CD14-positive monocyte (primary cell): Measurements from ENCODE around the gene TSPYL1. TPM values are rescaled to one million over a fixed set of nuclear protein-coding genes. Genes with fewer than 3 reads are reported as not detected.
A peak's percentile ranks its signal among the peaks of the same experiment; 100 is the strongest.

ENCODE experiments used
- DNase-seq, 3 donors: peaks; one replicate each; pipeline ENCODE4 v3.0.0-alpha.2; 2011 to 2022
- H2AFZ ChIP-seq: 2 replicates; pipeline ENCODE4 v1.6.0; 2012; ENCODE audit warnings: mild to moderate bottlenecking, low read depth, low read length, inconsistent platforms; ENCODE audit not compliant: insufficient read depth, poor library complexity, severe bottlenecking
- H3K27ac ChIP-seq, 2 donors: 1 replicate in 1 of 2; 2 replicates in 1 of 2; pipeline ENCODE4 v1.5.1; 2012 to 2013; ENCODE audit warnings: low read length in 2 of 2, control low read depth in 1 of 2, inconsistent platforms in 1 of 2, low read depth in 1 of 2, mild to moderate bottlenecking in 1 of 2
- H3K27me3 ChIP-seq, 2 donors: one replicate each; pipeline versions ENCODE4 v1.6.0 to v1.6.1; 2011 to 2013; ENCODE audit warnings: low read length in 2 of 2; ENCODE audit not compliant: control insufficient read depth in 2 of 2, insufficient read depth in 2 of 2
- H3K36me3 ChIP-seq, 2 donors: replicated peaks in 1 of 2; 1 replicate in 1 of 2; 2 replicates in 1 of 2; pipeline versions ENCODE4 v1.5.1 to v1.6.1; 2012 to 2013; ENCODE audit warnings: low read length in 2 of 2, control low read depth in 1 of 2, inconsistent platforms in 1 of 2, mild to moderate bottlenecking in 1 of 2; ENCODE audit not compliant: insufficient read depth in 2 of 2, control insufficient read depth in 1 of 2
- H3K4me1 ChIP-seq, 2 donors: 1 replicate in 1 of 2; 2 replicates in 1 of 2; pipeline versions ENCODE4 v1.5.1 to v1.6.1; 2012 to 2013; ENCODE audit warnings: low read length in 2 of 2, control low read depth in 1 of 2, inconsistent platforms in 1 of 2, mild to moderate bottlenecking in 1 of 2, moderate library complexity in 1 of 2; ENCODE audit not compliant: insufficient read depth in 2 of 2, control insufficient read depth in 1 of 2
- H3K4me2 ChIP-seq: replicated peaks from 2 replicates; pipeline ENCODE3; 2012; ENCODE audit warnings: low read length, moderate library complexity, mild to moderate bottlenecking; ENCODE audit not compliant: poor library complexity, severe bottlenecking; ENCODE audit errors: extremely low read depth
- H3K4me3 ChIP-seq, 3 experiments: fragments of 200-600 bp in 1 of 3; sonication (generic) in 1 of 3; replicated peaks in 1 of 3; 1 replicate in 2 of 3; 2 replicates in 1 of 3; pipeline ENCODE4 v1.5.1; 2011 to 2013; ENCODE audit warnings: low read length in 3 of 3, mild to moderate bottlenecking in 3 of 3, control low read depth in 2 of 3, low read depth in 2 of 3, inconsistent platforms in 1 of 3, moderate library complexity in 1 of 3
- H3K79me2 ChIP-seq: 2 replicates; pipeline ENCODE4 v1.6.0; 2012; ENCODE audit warnings: mild to moderate bottlenecking, control low read depth, inconsistent platforms, low read length, moderate library complexity; ENCODE audit not compliant: insufficient read depth
- H3K9ac ChIP-seq: 2 replicates; pipeline ENCODE4 v1.6.0; 2017; ENCODE audit warnings: low read length, mild to moderate bottlenecking; ENCODE audit not compliant: insufficient read depth, poor library complexity, severe bottlenecking
- H3K9me3 ChIP-seq, 2 donors: replicated peaks in 1 of 2; 1 replicate in 1 of 2; 2 replicates in 1 of 2; pipeline versions ENCODE4 v1.5.1 to v1.6.1; 2012 to 2013; ENCODE audit warnings: low read length in 2 of 2, control low read depth in 1 of 2; ENCODE audit not compliant: control insufficient read depth in 1 of 2, insufficient read depth in 1 of 2
- H4K20me1 ChIP-seq: 2 replicates; pipeline ENCODE4 v1.6.0; 2012; ENCODE audit warnings: mild to moderate bottlenecking, low read length, control low read depth, moderate library complexity; ENCODE audit not compliant: insufficient read depth
- H3K27ac Mint-ChIP-seq, 7 donors: one replicate each; pipeline ENCODE4 v1.8.0; 2020; ENCODE audit warnings: mild to moderate bottlenecking in 7 of 7, mixed read lengths in 7 of 7, moderate library complexity in 6 of 7, inconsistent platforms in 2 of 7
- H3K27me3 Mint-ChIP-seq, 3 donors: one replicate each; pipeline ENCODE4 v1.8.0; 2021 to 2022; ENCODE audit warnings: low read depth in 3 of 3, mild to moderate bottlenecking in 3 of 3, mixed read lengths in 3 of 3, moderate library complexity in 3 of 3, inconsistent platforms in 1 of 3
- H3K36me3 Mint-ChIP-seq, 2 donors: one replicate each; pipeline ENCODE4 v1.8.0; 2020; ENCODE audit warnings: mixed read lengths in 2 of 2, inconsistent platforms in 1 of 2, mild to moderate bottlenecking in 1 of 2
- H3K4me1 Mint-ChIP-seq: one replicate; pipeline ENCODE4 v1.8.0; 2020; ENCODE audit warnings: mild to moderate bottlenecking, mixed read lengths
- H3K4me3 Mint-ChIP-seq, 2 donors: one replicate each; pipeline ENCODE4 v1.8.0; 2020; ENCODE audit warnings: mild to moderate bottlenecking in 2 of 2, mixed read lengths in 2 of 2, moderate library complexity in 1 of 2
- H3K9me3 Mint-ChIP-seq, 7 donors: one replicate each; pipeline ENCODE4 v1.8.0; 2020 to 2022; ENCODE audit warnings: mixed read lengths in 7 of 7, mild to moderate bottlenecking in 6 of 7, moderate library complexity in 6 of 7, inconsistent platforms in 2 of 7
- WGBS: methylation state at CpG from one replicate; pipeline ENCODE4 v1.1.5; 2013; ENCODE audit warnings: missing lambda C conversion rate; ENCODE audit not compliant: insufficient coverage; 5-methylcytosine and 5-hydroxymethylcytosine counted together
- intact Hi-C, 2 donors: fragments of 100-400 bp; cut with micrococcal nuclease; formaldehyde crosslinking; loops; one replicate each; pipeline versions ENCODE4 v1.15.0 to v1.15.1; 2023
- polyA plus RNA-seq, 3 donors: library from polyadenylated mRNA; depleted of rRNA in 1 of 3; unstranded in 2 of 3; stranded (reverse) in 1 of 3; fragments of 300-500 nt in 2 of 3; fragments of >200 nt in 1 of 3; fragmentation: Illumina TruSeq in 2 of 3; gene quantifications; 1 replicate in 2 of 3; 2 replicates in 1 of 3; pipeline ENCODE4 v1.2.3, GENCODE V29; 2012 to 2021
- TF ChIP-seq, protein P1 (sequence below): fragments of 200-600 bp; IDR thresholded peaks from one replicate; pipeline ENCODE4 v1.8.0; 2022; ENCODE audit warnings: antibody characterized with exemption, mild to moderate bottlenecking

TSPYL1 gene
- polyA plus RNA-seq, 3 donors, result 19.6 to 21.0 (median 20.0) TPM

- no peaks in the 10 kb centered on the region for H3K79me2 ChIP-seq
- H3K4me1 ChIP-seq, result no peaks in the 10 kb centered on the region
- H3K9ac ChIP-seq, result no peak overlapping the region
- TF ChIP-seq, protein P1, sequence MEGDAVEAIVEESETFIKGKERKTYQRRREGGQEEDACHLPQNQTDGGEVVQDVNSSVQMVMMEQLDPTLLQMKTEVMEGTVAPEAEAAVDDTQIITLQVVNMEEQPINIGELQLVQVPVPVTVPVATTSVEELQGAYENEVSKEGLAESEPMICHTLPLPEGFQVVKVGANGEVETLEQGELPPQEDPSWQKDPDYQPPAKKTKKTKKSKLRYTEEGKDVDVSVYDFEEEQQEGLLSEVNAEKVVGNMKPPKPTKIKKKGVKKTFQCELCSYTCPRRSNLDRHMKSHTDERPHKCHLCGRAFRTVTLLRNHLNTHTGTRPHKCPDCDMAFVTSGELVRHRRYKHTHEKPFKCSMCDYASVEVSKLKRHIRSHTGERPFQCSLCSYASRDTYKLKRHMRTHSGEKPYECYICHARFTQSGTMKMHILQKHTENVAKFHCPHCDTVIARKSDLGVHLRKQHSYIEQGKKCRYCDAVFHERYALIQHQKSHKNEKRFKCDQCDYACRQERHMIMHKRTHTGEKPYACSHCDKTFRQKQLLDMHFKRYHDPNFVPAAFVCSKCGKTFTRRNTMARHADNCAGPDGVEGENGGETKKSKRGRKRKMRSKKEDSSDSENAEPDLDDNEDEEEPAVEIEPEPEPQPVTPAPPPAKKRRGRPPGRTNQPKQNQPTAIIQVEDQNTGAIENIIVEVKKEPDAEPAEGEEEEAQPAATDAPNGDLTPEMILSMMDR, result no peak
- intact Hi-C loops, result no loop called here
- no peak overlapping the region for H2AFZ ChIP-seq
- no peaks in the 10 kb centered on the region for H3K9me3 ChIP-seq
- Mint-ChIP-seq H3K4me3 (no peak overlapping the region), H3K27me3 (peaks cover 0 to 2% (median 0%) of the 10 kb centered on the region in 3 donors), H3K9me3 (peaks cover 0 to 5% (median 3%) of the 10 kb centered on the region in 7 donors), H3K4me1 (peaks cover 2% of the 10 kb centered on the region), H3K27ac (no peak overlapping the region), H3K36me3 (no peaks in the 10 kb centered on the region)
- H4K20me1 ChIP-seq, result no peaks in the 10 kb centered on the region
- no peak overlapping the region for H3K4me3 ChIP-seq
- no CpG with 5 or more reads among the region's 1 CpG for WGBS
- no peak overlapping the region for H3K4me2 ChIP-seq
- DNase-seq, result no peak
- no peaks in the 10 kb centered on the region for H3K36me3 ChIP-seq
- H3K27me3 ChIP-seq, result no peaks in the 10 kb centered on the region
- H3K27ac ChIP-seq, result no peak overlapping the region
These were observed 48.8 kb upstream of the TSPYL1 start for GRCh38 chr6:116328528-116328903.

DNA sequence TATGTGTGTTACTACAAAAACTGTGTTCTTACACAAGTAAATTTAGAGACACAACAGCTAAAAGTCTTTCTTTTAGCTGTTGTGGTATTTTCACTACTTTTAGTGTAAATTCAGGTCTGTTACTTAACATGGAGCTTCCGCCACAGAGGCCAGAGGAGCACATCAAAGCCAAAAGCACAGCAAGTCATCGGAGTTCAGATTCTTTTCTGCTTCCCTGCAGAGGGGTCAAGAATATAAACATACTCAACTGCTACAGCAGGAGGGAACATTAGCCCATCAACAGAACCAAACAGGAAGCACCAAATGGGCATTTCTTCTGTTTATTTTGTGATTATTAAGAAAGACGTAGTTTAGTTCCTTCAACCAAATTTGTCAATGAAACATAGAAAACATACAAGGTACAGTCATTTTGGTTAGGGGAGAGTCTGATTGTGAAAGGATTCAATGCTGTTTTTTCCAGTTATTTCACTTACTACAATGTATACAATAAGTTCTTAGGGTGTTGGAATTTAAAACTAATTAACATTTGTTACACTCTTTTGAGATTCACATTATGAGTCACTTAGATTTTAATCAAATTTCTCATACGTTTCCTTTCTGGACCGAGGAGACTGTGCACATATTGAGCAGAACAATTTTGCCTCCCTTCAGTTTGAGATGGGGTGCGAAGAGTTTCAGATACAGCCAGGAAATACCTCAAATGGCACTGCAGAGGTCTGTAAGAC lies 48.2 kb upstream of the TSPYL1 start:
- Histone ChIP-seq H4K20me1 (no peaks in the 10 kb centered on the region), H3K27me3 (no peaks in the 10 kb centered on the region), H3K4me3 (no peak overlapping the region), H3K9ac (no peak overlapping the region), H3K27ac (no peak overlapping the region), H3K9me3 (no peaks in the 10 kb centered on the region), H3K79me2 (no peaks in the 10 kb centered on the region), H3K36me3 (no peaks in the 10 kb centered on the region), H2AFZ (no peak overlapping the region), H3K4me2 (no peak overlapping the region), H3K4me1 (no peaks in the 10 kb centered on the region)
- H3K4me1 Mint-ChIP-seq, result peaks cover 2% of the 10 kb centered on the region
- 92% methylated on average over 4 of the region's 6 CpGs for WGBS
- peaks cover 0 to under 1% (median 0%) of the 10 kb centered on the region in 7 donors for H3K9me3 Mint-ChIP-seq
- H3K27ac Mint-ChIP-seq, result peak overlapping the region in 1 of 7 donors; percentile 68
- no peaks in the 10 kb centered on the region for H3K36me3 Mint-ChIP-seq
- no peak overlapping the region for H3K4me3 Mint-ChIP-seq
- TF ChIP-seq, protein P1, result no peak
- H3K27me3 Mint-ChIP-seq, result peaks cover 0 to 2% (median 0%) of the 10 kb centered on the region in 3 donors
- no peak for DNase-seq
- intact Hi-C loops, result no loop called here
